HEK293 (cell line): ENCODE measurements around the gene REEP6.

Experiments
- GLIS2 ChIP-seq: fragments of 450-650 bp; formaldehyde crosslinking; IDR thresholded peaks from 2 replicates; pipeline ENCODE4 v1.5.1; 2016; ENCODE audit warnings: missing biosample characterization, missing genetic modification characterization
- OVOL3 ChIP-seq: fragments of 450-650 bp; formaldehyde crosslinking; IDR thresholded peaks from 2 replicates; pipeline ENCODE4 v1.5.1; 2016; ENCODE audit warnings: missing biosample characterization, missing genetic modification characterization
- SETDB1 ChIP-seq: IDR thresholded peaks from one replicate; pipeline ENCODE4 v1.6.1; 2017; ENCODE audit warnings: mild to moderate bottlenecking, low read length, moderate library complexity, mixed read lengths; ENCODE audit not compliant: insufficient read length
- YY1 ChIP-seq: fragments of 450-650 bp; formaldehyde crosslinking; IDR thresholded peaks from 2 replicates; pipeline ENCODE4 v1.5.1; 2018; ENCODE audit warnings: missing biosample characterization, missing genetic modification characterization
- ZBTB48 ChIP-seq: fragments of 450-650 bp; formaldehyde crosslinking; IDR thresholded peaks from 2 replicates; pipeline ENCODE4 v1.5.1; 2016; ENCODE audit warnings: missing biosample characterization, missing genetic modification characterization
- ZFP41 ChIP-seq: fragments of 450-650 bp; formaldehyde crosslinking; IDR thresholded peaks from 2 replicates; pipeline ENCODE4 v1.5.1; 2016; ENCODE audit warnings: missing biosample characterization, missing genetic modification characterization, borderline replicate concordance
- ZFP69B ChIP-seq: fragments of 450-650 bp; formaldehyde crosslinking; IDR thresholded peaks from 2 replicates; pipeline ENCODE4 v1.5.1; 2016; ENCODE audit warnings: missing biosample characterization, missing genetic modification characterization
- ZNF121 ChIP-seq: fragments of 450-650 bp; formaldehyde crosslinking; IDR thresholded peaks from 2 replicates; pipeline ENCODE4 v1.5.1; 2016; ENCODE audit warnings: missing biosample characterization, missing genetic modification characterization
- ZNF174 ChIP-seq: fragments of 450-650 bp; formaldehyde crosslinking; IDR thresholded peaks from 2 replicates; pipeline ENCODE4 v1.5.0; 2017; ENCODE audit warnings: missing biosample characterization, mild to moderate bottlenecking, missing genetic modification characterization
- ZNF23 ChIP-seq: fragments of 450-650 bp; formaldehyde crosslinking; IDR thresholded peaks from 2 replicates; pipeline ENCODE4 v1.5.1; 2016; ENCODE audit warnings: missing biosample characterization, missing genetic modification characterization, borderline replicate concordance
- ZNF24 ChIP-seq: fragments of 450-650 bp; formaldehyde crosslinking; IDR thresholded peaks from 2 replicates; pipeline ENCODE4 v1.5.1; 2016; ENCODE audit warnings: missing biosample characterization, missing genetic modification characterization
- ZNF248 ChIP-seq: fragments of 450-650 bp; formaldehyde crosslinking; IDR thresholded peaks from 2 replicates; pipeline ENCODE4 v1.5.1; 2017; ENCODE audit warnings: missing biosample characterization, missing genetic modification characterization
- ZNF302 ChIP-seq: fragments of 450-650 bp; formaldehyde crosslinking; IDR thresholded peaks from 2 replicates; pipeline ENCODE4 v1.5.1; 2016; ENCODE audit warnings: missing biosample characterization, missing genetic modification characterization, low read depth
- ZNF391 ChIP-seq: fragments of 450-650 bp; formaldehyde crosslinking; IDR thresholded peaks from 2 replicates; pipeline ENCODE4 v1.5.1; 2016; ENCODE audit warnings: low read depth, missing biosample characterization, missing genetic modification characterization, borderline replicate concordance
- ZNF529 ChIP-seq: fragments of 450-650 bp; formaldehyde crosslinking; IDR thresholded peaks from 2 replicates; pipeline ENCODE4 v1.5.1; 2017; ENCODE audit warnings: missing genetic modification characterization, missing biosample characterization; ENCODE audit not compliant: insufficient replicate concordance
- ZNF555 ChIP-seq: fragments of 450-650 bp; formaldehyde crosslinking; conservative IDR thresholded peaks from 2 replicates; pipeline ENCODE4 v1.5.1; 2017; ENCODE audit warnings: missing biosample characterization, mild to moderate bottlenecking, missing genetic modification characterization, inconsistent platforms
- ZNF624 ChIP-seq: fragments of 450-650 bp; formaldehyde crosslinking; IDR thresholded peaks from 2 replicates; pipeline ENCODE4 v1.5.1; 2017; ENCODE audit warnings: missing biosample characterization, missing genetic modification characterization
- ZNF626 ChIP-seq: fragments of 450-650 bp; sonication (Bioruptor Pico); formaldehyde crosslinking; IDR thresholded peaks from 2 replicates; pipeline ENCODE4 v1.5.1; 2018; ENCODE audit warnings: missing biosample characterization, missing genetic modification characterization, inconsistent platforms
- ZNF670 ChIP-seq: fragments of 450-650 bp; formaldehyde crosslinking; IDR thresholded peaks from 2 replicates; pipeline ENCODE4 v1.5.1; 2016; ENCODE audit warnings: missing biosample characterization, missing genetic modification characterization, low read depth
- ZNF792 ChIP-seq: fragments of 450-650 bp; formaldehyde crosslinking; IDR thresholded peaks from 2 replicates; pipeline ENCODE4 v1.5.1; 2016; ENCODE audit warnings: missing biosample characterization, missing genetic modification characterization
- ZSCAN23 ChIP-seq: fragments of 450-650 bp; formaldehyde crosslinking; IDR thresholded peaks from 2 replicates; pipeline ENCODE4 v1.5.1; 2016; ENCODE audit warnings: missing biosample characterization, missing genetic modification characterization
- TF ChIP-seq, protein P1 (sequence below): fragments of 450-650 bp; formaldehyde crosslinking; conservative IDR thresholded peaks from 2 replicates; pipeline ENCODE4 v1.5.1; 2016; ENCODE audit warnings: low read depth, missing biosample characterization, missing genetic modification characterization
- TF ChIP-seq, protein P2 (sequence below): fragments of 450-650 bp; formaldehyde crosslinking; IDR thresholded peaks from 2 replicates; pipeline ENCODE4 v1.5.1; 2016; ENCODE audit warnings: missing biosample characterization, missing genetic modification characterization
- TF ChIP-seq, protein P3 (sequence below): fragments of 450-650 bp; formaldehyde crosslinking; IDR thresholded peaks from 2 replicates; pipeline ENCODE4 v1.5.1; 2016; ENCODE audit warnings: missing biosample characterization, missing genetic modification characterization
- TF ChIP-seq, protein P4 (sequence below): fragments of 450-650 bp; formaldehyde crosslinking; IDR thresholded peaks from 2 replicates; pipeline ENCODE4 v1.5.1; 2016; ENCODE audit warnings: missing biosample characterization, missing genetic modification characterization
- TF ChIP-seq, protein P5 (sequence below): fragments of 450-650 bp; IDR thresholded peaks from 2 replicates; pipeline ENCODE4 v1.5.1; 2018; ENCODE audit warnings: missing biosample characterization, missing genetic modification characterization

Gene REEP6

DNA sequence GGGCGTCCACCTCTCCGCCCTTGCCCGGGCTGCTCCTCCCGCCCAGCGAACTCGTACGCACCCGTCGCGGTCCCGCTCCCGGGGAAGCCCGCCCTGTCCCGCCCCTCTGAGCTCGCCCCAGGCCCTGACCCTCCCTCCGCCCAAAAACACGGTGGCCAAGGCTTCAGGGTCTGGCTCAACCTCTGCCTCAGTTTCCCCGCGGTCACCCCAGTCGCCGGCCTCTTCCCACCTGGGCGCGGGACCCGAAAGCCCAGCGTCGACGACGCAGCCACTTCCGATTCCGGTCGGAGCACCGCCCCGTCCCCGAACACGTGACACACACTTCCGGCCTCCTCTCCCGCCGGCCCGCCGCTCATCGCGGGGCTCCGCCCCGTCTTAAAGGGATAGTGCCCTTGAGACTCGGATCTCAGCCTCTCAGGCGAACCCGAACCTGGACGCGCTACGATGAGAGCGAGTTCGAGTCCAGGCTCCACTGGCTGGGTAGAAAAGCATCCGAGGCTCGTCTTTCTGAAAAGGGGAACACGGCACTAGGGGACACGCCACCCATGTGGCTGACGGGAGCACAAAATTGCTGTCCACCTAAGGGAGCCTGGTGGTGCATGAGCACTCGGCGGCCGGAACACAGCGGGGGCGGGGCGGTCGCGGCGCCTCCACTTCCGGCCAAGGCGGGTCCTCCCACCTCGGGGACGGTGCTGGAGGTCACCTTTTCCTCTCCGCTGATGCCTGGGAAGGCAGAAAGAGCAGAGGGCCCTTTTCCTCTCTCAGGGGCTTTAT is 11.9 kb upstream of the REEP6 start, which contains the start of gene C19orf25 (continued):
- TF ChIP-seq, protein P1, sequence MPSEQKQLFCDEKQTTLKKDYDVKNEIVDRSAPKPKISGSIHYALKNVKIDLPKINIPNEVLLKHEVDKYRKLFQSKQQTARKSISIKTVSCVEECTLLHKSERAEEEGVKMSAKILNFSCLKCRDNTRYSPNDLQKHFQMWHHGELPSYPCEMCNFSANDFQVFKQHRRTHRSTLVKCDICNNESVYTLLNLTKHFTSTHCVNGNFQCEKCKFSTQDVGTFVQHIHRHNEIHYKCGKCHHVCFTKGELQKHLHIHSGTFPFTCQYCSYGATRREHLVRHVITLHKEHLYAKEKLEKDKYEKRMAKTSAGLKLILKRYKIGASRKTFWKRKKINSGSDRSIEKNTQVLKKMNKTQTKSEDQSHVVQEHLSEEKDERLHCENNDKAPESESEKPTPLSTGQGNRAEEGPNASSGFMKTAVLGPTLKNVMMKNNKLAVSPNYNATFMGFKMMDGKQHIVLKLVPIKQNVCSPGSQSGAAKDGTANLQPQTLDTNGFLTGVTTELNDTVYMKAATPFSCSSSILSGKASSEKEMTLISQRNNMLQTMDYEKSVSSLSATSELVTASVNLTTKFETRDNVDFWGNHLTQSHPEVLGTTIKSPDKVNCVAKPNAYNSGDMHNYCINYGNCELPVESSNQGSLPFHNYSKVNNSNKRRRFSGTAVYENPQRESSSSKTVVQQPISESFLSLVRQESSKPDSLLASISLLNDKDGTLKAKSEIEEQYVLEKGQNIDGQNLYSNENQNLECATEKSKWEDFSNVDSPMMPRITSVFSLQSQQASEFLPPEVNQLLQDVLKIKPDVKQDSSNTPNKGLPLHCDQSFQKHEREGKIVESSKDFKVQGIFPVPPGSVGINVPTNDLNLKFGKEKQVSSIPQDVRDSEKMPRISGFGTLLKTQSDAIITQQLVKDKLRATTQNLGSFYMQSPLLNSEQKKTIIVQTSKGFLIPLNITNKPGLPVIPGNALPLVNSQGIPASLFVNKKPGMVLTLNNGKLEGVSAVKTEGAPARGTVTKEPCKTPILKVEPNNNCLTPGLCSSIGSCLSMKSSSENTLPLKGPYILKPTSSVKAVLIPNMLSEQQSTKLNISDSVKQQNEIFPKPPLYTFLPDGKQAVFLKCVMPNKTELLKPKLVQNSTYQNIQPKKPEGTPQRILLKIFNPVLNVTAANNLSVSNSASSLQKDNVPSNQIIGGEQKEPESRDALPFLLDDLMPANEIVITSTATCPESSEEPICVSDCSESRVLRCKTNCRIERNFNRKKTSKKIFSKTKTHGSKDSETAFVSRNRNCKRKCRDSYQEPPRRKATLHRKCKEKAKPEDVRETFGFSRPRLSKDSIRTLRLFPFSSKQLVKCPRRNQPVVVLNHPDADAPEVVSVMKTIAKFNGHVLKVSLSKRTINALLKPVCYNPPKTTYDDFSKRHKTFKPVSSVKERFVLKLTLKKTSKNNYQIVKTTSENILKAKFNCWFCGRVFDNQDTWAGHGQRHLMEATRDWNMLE = peak; percentile 56
- TF ChIP-seq ZNF624 (tag by site-specific recombination) = no peak
- TF ChIP-seq ZNF670 (tag by site-specific recombination) = no peak
- no peak for TF ChIP-seq ZNF626 (tag by site-specific recombination)
- TF ChIP-seq ZNF391 = peak; percentile 14; the same call in 1 of the 2 replicates
- peak; percentile 73; the same call in 1 of the 2 replicates for TF ChIP-seq ZFP69B (tag by site-specific recombination)
- TF ChIP-seq, protein P2, sequence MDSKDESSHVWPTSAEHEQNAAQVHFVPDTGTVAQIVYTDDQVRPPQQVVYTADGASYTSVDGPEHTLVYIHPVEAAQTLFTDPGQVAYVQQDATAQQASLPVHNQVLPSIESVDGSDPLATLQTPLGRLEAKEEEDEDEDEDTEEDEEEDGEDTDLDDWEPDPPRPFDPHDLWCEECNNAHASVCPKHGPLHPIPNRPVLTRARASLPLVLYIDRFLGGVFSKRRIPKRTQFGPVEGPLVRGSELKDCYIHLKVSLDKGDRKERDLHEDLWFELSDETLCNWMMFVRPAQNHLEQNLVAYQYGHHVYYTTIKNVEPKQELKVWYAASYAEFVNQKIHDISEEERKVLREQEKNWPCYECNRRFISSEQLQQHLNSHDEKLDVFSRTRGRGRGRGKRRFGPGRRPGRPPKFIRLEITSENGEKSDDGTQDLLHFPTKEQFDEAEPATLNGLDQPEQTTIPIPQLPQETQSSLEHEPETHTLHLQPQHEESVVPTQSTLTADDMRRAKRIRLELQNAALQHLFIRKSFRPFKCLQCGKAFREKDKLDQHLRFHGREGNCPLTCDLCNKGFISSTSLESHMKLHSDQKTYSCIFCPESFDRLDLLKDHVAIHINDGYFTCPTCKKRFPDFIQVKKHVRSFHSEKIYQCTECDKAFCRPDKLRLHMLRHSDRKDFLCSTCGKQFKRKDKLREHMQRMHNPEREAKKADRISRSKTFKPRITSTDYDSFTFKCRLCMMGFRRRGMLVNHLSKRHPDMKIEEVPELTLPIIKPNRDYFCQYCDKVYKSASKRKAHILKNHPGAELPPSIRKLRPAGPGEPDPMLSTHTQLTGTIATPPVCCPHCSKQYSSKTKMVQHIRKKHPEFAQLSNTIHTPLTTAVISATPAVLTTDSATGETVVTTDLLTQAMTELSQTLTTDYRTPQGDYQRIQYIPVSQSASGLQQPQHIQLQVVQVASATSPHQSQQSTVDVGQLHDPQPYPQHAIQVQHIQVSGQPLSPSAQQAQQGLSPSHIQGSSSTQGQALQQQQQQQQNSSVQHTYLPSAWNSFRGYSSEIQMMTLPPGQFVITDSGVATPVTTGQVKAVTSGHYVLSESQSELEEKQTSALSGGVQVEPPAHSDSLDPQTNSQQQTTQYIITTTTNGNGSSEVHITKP = peak; percentile 69; the same call in 1 of the 2 replicates
- no peak for TF ChIP-seq ZNF529 (tag by site-specific recombination)
- TF ChIP-seq OVOL3 (tag by site-specific recombination) = no peak
- no peak for TF ChIP-seq SETDB1
- no peak for TF ChIP-seq ZFP41
- TF ChIP-seq ZSCAN23 (tag by site-specific recombination) = no peak
- no peak for TF ChIP-seq ZNF248 (tag by site-specific recombination)
- TF ChIP-seq ZNF792 (tag by site-specific recombination) = no peak
- TF ChIP-seq ZNF121 (tag by site-specific recombination) = no peak
- TF ChIP-seq ZBTB48 (tag by site-specific recombination) = peak; percentile 86
- TF ChIP-seq, protein P3, sequence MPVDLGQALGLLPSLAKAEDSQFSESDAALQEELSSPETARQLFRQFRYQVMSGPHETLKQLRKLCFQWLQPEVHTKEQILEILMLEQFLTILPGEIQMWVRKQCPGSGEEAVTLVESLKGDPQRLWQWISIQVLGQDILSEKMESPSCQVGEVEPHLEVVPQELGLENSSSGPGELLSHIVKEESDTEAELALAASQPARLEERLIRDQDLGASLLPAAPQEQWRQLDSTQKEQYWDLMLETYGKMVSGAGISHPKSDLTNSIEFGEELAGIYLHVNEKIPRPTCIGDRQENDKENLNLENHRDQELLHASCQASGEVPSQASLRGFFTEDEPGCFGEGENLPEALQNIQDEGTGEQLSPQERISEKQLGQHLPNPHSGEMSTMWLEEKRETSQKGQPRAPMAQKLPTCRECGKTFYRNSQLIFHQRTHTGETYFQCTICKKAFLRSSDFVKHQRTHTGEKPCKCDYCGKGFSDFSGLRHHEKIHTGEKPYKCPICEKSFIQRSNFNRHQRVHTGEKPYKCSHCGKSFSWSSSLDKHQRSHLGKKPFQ (tag by site-specific recombination) = no peak
- TF ChIP-seq ZNF174 = no peak
- TF ChIP-seq ZNF24 (tag by site-specific recombination) = peak; percentile 80; the same call in 1 of the 2 replicates
- TF ChIP-seq GLIS2 = peak; percentile 55; the same call in 1 of the 2 replicates
- no peak for TF ChIP-seq ZNF23 (tag by site-specific recombination)
- TF ChIP-seq, protein P4, sequence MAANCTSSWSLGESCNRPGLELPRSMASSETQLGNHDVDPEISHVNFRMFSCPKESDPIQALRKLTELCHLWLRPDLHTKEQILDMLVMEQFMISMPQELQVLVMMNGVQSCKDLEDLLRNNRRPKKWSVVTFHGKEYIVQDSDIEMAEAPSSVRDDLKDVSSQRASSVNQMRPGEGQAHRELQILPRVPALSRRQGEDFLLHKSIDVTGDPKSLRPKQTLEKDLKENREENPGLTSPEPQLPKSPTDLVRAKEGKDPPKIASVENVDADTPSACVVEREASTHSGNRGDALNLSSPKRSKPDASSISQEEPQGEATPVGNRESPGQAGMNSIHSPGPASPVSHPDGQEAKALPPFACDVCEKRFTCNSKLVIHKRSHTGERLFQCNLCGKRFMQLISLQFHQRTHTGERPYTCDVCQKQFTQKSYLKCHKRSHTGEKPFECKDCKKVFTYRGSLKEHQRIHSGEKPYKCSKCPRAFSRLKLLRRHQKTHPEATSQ (tag by site-specific recombination) = no peak
- TF ChIP-seq ZNF302 = no peak
- TF ChIP-seq, protein P5, sequence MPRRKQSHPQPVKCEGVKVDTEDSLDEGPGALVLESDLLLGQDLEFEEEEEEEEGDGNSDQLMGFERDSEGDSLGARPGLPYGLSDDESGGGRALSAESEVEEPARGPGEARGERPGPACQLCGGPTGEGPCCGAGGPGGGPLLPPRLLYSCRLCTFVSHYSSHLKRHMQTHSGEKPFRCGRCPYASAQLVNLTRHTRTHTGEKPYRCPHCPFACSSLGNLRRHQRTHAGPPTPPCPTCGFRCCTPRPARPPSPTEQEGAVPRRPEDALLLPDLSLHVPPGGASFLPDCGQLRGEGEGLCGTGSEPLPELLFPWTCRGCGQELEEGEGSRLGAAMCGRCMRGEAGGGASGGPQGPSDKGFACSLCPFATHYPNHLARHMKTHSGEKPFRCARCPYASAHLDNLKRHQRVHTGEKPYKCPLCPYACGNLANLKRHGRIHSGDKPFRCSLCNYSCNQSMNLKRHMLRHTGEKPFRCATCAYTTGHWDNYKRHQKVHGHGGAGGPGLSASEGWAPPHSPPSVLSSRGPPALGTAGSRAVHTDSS (tag by site-specific recombination) = no peak
- TF ChIP-seq ZNF555 = no peak
- TF ChIP-seq YY1 (tag by site-specific recombination) = no peak; the same call in 1 of the 2 replicates
